Body of pancreas (tissue), 4 donors: Measurements from ENCODE around the gene RAD50. TPM values are rescaled to one million over a fixed set of nuclear protein-coding genes. Genes with fewer than 3 reads are reported as not detected.
A peak's percentile ranks its signal among the peaks of the same experiment; 100 is the strongest.

Experiments
- ATAC-seq: fragments of 150-250 bp; one replicate; pipeline ENCODE4 v1.9.1; 2016
- DNase-seq, 4 donors: peaks; one replicate each; pipeline ENCODE4 v3.0.0-alpha.2; 2019
- H3K27ac ChIP-seq, 4 donors: fragments of 200-600 bp; sonication (generic); 1 replicate in 3 of 4; 2 replicates in 1 of 4; pipeline versions ENCODE4 v1.5.1 to v1.6.1; 2016 to 2019; ENCODE audit warnings: mild to moderate bottlenecking in 1 of 4, mixed read lengths in 1 of 4, moderate library complexity in 1 of 4
- H3K27me3 ChIP-seq, 2 donors: fragments of 200-600 bp; sonication (generic); one replicate each; pipeline ENCODE4 v1.6.0; 2016; ENCODE audit warnings: mild to moderate bottlenecking in 1 of 2
- H3K36me3 ChIP-seq, 2 donors: fragments of 200-600 bp; sonication (generic); replicated peaks in 1 of 2; 2 replicates each; pipeline ENCODE4 v1.5.1; 2016; ENCODE audit warnings: low read depth in 2 of 2; ENCODE audit not compliant: insufficient read depth in 1 of 2
- H3K4me1 ChIP-seq: fragments of 200-600 bp; sonication (generic); one replicate; pipeline ENCODE4 v1.6.0; 2016
- H3K4me3 ChIP-seq, 2 donors: fragments of 200-600 bp; sonication (generic); 1 replicate in 1 of 2; 2 replicates in 1 of 2; pipeline ENCODE4 v1.5.1; 2016 to 2019
- H3K9me3 ChIP-seq, 3 donors: fragments of 200-600 bp; sonication (generic); 1 replicate in 2 of 3; 2 replicates in 1 of 3; pipeline ENCODE4 v1.5.1; 2016
- CTCF ChIP-seq, 7 experiments: fragments of 450-650 bp in 4 of 7; fragments of 200-600 bp in 3 of 7; sonication (generic) in 3 of 7; IDR thresholded peaks; one replicate each; pipeline ENCODE4 v1.5.1; 2016 to 2019; ENCODE audit warnings: antibody characterized with exemption in 7 of 7
- POLR2A ChIP-seq, 3 donors: fragments of 450-650 bp; IDR thresholded peaks; one replicate each; pipeline ENCODE4 v1.6.1; 2016; ENCODE audit warnings: antibody characterized with exemption in 3 of 3, mild to moderate bottlenecking in 2 of 3
- WGBS, 2 donors: methylation state at CpG; one replicate each; pipeline ENCODE4 v1.1.5; 2017; 5-methylcytosine and 5-hydroxymethylcytosine counted together
- intact Hi-C: fragments of 100-400 bp; cut with DNase I; formaldehyde crosslinking; loops from one replicate; pipeline ENCODE4 v1.15.1; 2023
- total RNA-seq, 2 donors: library from RNA; depleted of rRNA; stranded (reverse); fragments of >200 nt; gene quantifications; one replicate each; pipeline ENCODE4 v1.1.0, GENCODE V29; 2016

RAD50 gene
- total RNA-seq, 2 donors from 2014 or later, result 18.7 to 42.5 TPM

DNA sequence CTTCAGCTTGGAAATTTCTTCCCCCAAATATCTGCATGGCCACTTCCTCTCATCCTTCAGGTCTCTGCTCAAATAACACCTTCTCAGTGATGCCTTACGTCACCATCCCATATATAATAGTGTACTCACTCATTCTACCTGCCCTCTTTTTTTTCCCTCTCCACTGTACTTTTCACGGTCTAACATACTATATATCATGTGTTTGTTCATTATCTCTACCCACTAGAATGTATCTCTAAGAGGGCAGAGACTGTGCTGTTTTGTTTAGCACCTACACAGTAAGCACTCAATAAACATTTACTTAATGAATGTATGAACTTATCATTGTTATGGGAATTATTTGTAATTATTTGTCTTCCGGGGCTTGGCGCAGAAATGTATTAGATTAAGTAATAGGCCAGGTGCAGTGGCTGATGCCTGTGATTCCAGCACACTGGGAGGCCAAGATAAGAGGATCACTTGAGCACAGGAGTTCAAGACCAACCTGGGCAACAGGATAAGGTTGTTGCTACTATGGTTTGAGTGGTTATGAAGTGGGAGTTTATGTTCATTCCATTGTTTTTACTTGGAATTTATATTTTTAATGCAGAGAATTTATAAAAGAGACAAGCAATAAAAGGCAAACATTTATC is 95.2 kb downstream of the RAD50 start:
- Histone ChIP-seq H3K9me3 (peaks cover 0 to 4% (median 0%) of the 10 kb centered on the region in 3 donors), H3K4me3 (no peak overlapping the region), H3K4me1 (peaks cover 12% of the 10 kb centered on the region), H3K27ac (no peak overlapping the region), H3K27me3 (peaks cover 0 to 17% of the 10 kb centered on the region in 2 donors), H3K36me3 (no peaks in the 10 kb centered on the region)
- WGBS, 2 donors, result 50 to 59% methylated on average over 4 of the region's 4 CpGs
- TF ChIP-seq POLR2A (IDR thresholded peaks at IDR 0.05) (no peak), CTCF (IDR thresholded peaks at IDR 0.05) (no peak)
- no peak for DNase-seq
- intact Hi-C loops, result no loop called here
- ATAC-seq, result no peak

GRCh38 chr5:132653716-132654115 is 96.9 kb downstream of the RAD50 start:
- no peaks in the 10 kb centered on the region for H3K9me3 ChIP-seq
- DNase-seq, result no peak
- no peaks in the 10 kb centered on the region for H3K36me3 ChIP-seq
- peaks cover 0 to 18% of the 10 kb centered on the region in 2 donors for H3K27me3 ChIP-seq
- no peak for ATAC-seq
- TF ChIP-seq POLR2A (IDR thresholded peaks at IDR 0.05), result no peak
- TF ChIP-seq CTCF (IDR thresholded peaks at IDR 0.05), result no peak
- intact Hi-C loops, result no loop called here
- no peak overlapping the region for H3K4me3 ChIP-seq
- no peak overlapping the region for H3K27ac ChIP-seq
- H3K4me1 ChIP-seq, result peaks cover 12% of the 10 kb centered on the region
- WGBS, 2 donors, result 34 to 39% methylated on average over 7 of the region's 7 CpGs

- Histone ChIP-seq H3K4me3 (no peak overlapping the region), H3K9me3 (no peaks in the 10 kb centered on the region), H3K4me1 (peaks cover 12% of the 10 kb centered on the region), H3K27me3 (peaks cover 0 to 18% of the 10 kb centered on the region in 2 donors), H3K36me3 (no peaks in the 10 kb centered on the region), H3K27ac (no peak overlapping the region)
- peak; percentile 27 for ATAC-seq
- DNase-seq, result no peak
- TF ChIP-seq CTCF (IDR thresholded peaks at IDR 0.05) (no peak), POLR2A (IDR thresholded peaks at IDR 0.05) (no peak)
- intact Hi-C loops, result no loop called here
- WGBS, 2 donors, result 9 to 53% methylated on average over 6 to 80 of the region's 92 CpGs
Measured at GRCh38 chr5:132655821-132656773, 99.3 kb downstream of the RAD50 start.

DNA sequence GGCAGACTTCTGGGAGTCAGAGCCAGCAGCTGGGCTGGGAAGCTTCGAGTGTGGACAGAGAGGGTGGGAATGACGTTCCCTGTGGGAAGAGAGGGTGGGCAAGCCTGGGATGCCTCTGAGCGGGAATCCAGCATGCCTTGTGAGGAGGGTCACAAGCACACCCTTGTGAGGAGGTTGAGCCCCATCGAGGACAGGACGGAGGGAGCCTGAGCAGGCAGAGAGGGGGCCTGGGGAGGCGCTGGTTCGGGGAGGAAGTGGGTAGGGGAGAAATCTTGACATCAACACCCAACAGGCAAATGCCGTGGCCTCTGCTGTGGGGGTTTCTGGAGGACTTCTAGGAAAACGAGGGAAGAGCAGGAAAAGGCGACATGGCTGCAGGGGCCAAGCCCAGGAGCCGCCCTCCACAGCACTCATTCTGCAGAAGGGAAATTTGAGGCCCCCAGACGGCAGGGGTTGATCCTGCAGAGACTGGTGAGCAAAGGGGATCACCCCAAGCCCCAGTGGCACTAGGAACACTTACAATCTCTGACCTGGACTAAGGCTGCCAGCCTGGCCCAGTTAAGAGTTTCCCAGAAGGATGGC is 100.1 kb downstream of the RAD50 start:
- WGBS, 2 donors, result 77 to 83% methylated on average over 12 of the region's 12 CpGs
- peaks cover 0 to 18% of the 10 kb centered on the region in 2 donors for H3K27me3 ChIP-seq
- H3K9me3 ChIP-seq, result no peaks in the 10 kb centered on the region
- no peak overlapping the region for H3K27ac ChIP-seq
- ATAC-seq (no peak), DNase-seq (no peak)
- H3K36me3 ChIP-seq, result no peaks in the 10 kb centered on the region
- H3K4me3 ChIP-seq, result no peak overlapping the region
- intact Hi-C loops, result no loop called here
- TF ChIP-seq POLR2A (IDR thresholded peaks at IDR 0.05) (no peak), CTCF (IDR thresholded peaks at IDR 0.05) (no peak)
- peaks cover 12% of the 10 kb centered on the region for H3K4me1 ChIP-seq
